ENCODE results near the gene HLA-B.
"Not testable (repeated sequence)": the region's sequence is repeated elsewhere in the genome, so short reads cannot be mapped to it uniquely, and the experiment has no call there.

The HLA-B gene

DNA sequence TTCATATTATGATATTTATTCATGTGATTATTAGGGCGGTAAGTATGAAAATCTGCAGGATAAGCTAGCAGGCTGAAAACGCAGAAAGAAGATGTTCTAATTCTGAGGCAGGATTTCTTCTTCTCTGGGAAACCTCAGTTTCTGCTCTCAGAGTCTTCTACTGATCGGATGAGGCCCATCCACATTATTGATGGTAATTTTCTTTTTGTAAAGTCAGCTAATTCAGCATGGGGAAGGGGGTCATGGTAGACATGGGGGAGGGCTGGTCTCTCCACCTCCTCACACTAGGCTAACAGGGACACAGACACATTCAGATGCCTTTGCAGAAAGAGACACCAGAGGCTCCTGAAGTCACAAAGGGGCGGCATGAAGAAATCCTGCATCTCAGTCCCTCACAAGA, 24.7 kb upstream of the HLA-B start:
- no peak for DNase-seq

DNA sequence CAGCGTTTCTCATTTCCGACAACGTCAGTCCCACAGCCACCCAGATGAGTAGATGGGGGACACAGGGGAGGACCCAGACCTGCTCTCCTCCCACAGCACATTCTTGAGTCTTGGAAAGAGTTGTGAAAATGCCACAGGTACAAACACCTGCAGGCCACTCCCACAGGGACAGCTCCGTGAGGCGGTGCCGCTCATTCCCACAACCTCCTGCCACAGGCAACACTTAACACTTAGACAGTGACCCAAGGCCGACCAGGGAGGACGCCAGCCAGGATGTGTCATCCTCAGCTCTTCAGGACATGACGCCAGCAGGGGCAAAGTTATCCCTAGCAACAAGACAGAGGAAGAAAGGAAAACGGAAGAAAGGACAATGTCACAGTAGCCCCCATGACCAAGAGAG, 22.9 kb upstream of the HLA-B start:
- no peak for DNase-seq

DNA sequence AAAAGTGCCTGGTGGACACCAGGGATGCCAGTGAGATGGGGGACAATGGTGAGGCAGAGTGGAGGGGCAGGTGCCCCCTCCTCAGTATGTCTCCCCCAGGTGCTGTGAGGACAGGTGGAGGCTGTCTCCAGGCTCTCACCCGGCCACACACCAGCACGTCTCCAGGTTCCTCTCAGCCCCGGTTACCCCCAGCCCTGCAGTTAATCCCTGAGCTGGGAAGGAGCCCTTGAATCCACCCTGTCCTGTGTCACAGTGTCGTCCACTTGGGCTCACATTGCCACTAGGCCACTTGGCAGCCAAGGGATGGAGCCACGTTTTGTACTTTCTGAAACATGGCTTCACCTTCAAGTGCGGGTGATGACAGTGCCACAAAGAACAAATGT, 21.7 kb upstream of the HLA-B start:
- DNase-seq, result no peak

- DNase-seq, result no peak
These were observed 21.2 kb upstream of the HLA-B start for GRCh38 chr6:31378062-31378720.

DNA sequence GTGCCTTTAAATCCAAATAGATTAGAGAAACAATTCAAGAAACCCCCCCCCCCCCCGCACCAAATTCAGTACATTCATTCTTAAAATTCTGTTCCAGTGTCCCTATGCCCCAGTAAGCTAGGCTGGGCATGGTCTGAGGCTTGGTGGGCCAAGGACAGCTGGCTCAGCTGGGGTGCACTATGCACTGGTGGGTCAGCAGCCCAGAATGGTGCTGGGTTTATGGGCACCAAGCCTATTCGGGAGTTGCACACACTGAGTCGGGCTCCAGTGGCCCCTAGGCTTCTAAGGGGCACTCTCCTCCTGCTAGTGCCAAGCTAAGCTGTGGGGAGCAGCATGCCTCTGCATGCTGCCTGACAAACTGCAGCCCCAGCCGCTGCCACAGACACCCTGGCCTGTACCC, 20.1 kb upstream of the HLA-B start:
- DNase-seq, result no peak

GRCh38 chr6:31375699-31376098, 18.7 kb upstream of the HLA-B start:
- no peak for DNase-seq

DNA sequence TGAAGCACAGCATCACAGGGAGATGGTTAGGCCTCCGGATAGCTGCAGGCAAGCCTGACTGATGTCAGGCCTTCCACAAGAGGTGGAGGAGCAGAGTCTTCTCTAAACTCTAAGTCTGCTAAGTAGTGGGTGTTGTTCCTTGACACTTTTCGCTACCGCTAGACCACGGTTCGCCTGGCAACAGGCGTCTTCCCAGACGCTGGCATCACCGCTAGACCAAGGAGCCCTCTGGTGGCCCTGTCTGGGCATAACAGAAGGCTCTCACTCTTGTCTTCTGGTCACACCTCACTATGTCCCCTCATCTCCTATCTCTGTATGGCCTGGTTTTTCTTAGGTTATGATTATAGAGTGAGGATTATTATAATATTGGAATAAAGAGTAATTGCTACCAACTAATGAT, 17.1 kb upstream of the HLA-B start:
- not testable (repeated sequence) for DNase-seq

- no peak for DNase-seq
These were observed 11.5 kb upstream of the HLA-B start for GRCh38 chr6:31368461-31368860.

DNA sequence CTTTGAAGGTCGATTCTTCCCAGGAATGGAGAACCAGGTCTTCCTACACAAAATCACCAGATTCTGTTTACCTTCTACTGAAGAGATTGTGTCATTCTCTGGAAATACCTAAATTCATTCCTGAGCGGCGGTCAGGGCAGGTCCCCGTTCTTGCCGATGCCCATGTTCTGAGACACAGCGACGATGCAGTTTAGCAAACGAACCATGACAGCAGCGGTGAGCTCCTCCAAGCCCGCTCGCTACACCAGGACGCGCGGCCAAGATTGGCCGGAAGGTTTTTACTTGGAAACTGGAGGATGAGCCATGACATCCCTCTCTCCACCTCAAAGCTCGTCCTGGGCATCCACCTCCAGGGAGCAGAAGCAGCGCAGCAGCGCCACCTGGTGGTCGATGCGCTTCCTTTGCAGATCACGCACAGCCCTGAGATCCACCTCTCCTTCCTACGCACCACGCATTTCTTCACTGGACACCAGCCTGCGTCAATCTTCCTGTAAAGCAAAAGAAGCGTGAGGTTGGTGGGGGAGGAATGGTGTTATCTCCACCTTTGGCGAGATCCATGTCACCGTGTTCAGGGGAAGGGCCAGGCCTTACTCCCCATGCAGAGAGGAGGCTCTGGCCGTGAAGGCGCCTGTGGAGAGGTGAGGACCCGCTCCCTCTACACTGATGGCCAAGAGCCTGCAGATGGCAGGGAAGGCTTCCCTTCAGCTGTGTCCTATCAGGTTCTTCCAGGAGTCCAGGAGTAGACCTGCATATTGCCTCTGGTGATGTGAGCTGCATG, 9.9 kb upstream of the HLA-B start:
- DNase-seq, result no peak

GRCh38 chr6:31365864-31366263, 8.9 kb upstream of the HLA-B start:
- no peak for DNase-seq

- DNase-seq, result no peak
These were observed 6.8 kb upstream of the HLA-B start for GRCh38 chr6:31363811-31364210.

DNA sequence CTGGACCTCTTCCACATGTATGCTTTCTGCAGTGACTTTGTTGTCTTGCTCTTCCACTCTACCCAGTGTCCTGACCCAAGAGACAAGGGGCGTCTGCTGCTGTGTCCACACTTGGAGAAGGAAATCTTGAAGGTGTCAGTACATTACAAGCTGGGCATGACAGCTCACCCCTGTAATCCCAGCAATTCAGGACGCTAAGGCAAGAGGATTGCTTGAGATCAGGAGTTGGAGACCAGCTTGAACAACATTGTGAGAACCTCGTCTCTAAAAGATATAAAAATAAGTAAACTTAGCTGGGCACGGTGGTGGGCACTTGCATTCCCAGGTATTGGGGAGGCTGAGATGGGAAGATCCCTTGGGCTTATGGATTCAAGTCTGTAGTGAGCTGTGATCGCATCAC, 5.8 kb upstream of the HLA-B start:
- DNase-seq, result no peak

- DNase-seq, result no peak
These were observed 2.6 kb upstream of the HLA-B start for GRCh38 chr6:31359581-31359980.

GRCh38 chr6:31358302-31358701, 1.3 kb upstream of the HLA-B start:
- DNase-seq, result no peak

DNA sequence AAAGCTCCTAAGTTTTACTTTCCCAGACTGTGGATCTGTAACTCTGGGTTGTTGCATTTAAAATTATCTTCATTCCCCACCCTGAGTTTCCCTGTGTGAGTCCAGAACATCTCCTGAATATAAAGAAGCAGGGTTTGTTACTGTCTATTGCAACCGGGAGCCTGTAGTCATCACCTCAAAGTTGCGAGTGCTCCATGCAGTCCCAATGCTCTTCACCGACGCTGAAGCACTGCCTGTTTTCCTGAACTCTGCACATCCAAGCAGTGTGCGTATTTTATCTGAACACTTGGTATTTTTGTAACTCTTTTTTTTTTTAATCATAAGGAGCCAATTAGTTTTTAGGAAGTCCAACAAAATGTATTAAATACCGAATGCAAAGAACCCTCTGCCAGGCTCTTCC, 907 bp upstream of the HLA-B start:
- DNase-seq, result no peak

- DNase-seq, result no peak
These were observed 598 bp downstream of the HLA-B start for GRCh38 chr6:31356216-31356945.

DNA sequence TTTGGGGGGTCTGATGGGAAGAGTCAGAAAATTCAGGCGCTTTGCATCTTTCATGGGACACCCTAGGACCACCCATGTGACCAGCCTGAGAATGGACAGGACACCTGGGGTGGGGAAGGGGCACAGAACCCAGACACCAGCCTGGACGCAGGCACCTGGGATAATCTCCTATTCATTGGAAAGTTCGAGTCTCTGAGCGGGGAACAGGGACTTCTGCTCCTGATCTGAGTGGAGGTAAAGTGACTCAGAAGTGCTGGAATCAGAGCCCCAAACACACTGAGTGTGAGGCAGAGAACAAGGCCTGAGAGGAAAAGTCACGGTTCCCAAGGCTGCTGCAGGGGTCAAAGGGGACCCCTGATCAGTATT, 1.4 kb downstream of the HLA-B start:
- no peak for DNase-seq

- DNase-seq, result no peak
These were observed 2.0 kb downstream of the HLA-B start for GRCh38 chr6:31354864-31355582.

GRCh38 chr6:31354158-31354863, 2.7 kb downstream of the HLA-B start:
- no peak for DNase-seq

DNA sequence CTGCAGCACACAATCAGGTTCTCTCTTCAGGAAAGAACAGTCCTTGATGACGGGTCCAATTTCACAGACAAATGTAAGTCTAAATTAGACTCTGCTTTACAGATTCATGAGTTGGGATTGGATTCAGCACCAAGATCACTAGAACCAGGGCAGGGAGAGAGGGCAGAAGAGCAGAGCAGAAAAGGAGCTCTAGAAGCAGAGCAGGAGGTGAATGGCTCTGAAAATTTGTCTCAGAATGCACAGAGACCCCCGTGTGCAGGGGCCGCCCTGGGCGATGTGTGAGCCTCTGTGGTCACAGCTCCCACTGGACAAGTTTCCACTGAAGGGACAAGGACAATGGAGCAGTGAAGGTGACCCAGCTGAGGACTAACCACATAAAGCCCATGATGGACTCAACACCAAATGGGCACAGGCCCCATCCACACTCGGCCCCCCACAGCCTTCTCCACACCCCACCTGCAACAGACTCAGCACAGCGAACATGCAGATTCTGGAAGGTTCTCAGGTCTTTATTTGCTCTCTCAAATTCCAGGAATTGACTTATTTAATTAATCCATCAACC, 3.5 kb downstream of the HLA-B start:
- DNase-seq, result no peak

GRCh38 chr6:31352683-31353383, 4.1 kb downstream of the HLA-B start:
- no peak for DNase-seq

DNA sequence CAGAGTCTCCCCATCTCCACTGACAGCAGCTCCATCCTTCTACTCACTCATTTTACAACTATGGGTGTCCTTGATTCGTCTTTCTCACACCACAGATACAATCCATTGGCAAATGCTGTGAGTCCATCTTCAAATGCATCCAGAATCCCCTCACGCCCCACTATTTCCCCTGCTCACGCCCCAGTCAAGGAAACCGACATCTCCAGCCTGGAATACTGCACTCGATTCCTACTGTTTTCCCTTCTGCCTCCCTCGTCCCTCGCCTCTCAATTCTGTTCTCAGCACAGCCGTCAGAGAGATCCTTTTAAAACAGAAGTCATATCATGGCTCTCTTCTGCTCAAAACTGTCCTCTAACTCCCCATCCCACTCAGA, 4.7 kb downstream of the HLA-B start:
- DNase-seq, result no peak
